Measurements from ENCODE around the gene RASL10A. TPM values are rescaled to one million over a fixed set of nuclear protein-coding genes. Genes with fewer than 3 reads are reported as not detected.

RASL10A gene
- total RNA-seq, 1 experiment from 2014 or later = 0.24 TPM

DNA sequence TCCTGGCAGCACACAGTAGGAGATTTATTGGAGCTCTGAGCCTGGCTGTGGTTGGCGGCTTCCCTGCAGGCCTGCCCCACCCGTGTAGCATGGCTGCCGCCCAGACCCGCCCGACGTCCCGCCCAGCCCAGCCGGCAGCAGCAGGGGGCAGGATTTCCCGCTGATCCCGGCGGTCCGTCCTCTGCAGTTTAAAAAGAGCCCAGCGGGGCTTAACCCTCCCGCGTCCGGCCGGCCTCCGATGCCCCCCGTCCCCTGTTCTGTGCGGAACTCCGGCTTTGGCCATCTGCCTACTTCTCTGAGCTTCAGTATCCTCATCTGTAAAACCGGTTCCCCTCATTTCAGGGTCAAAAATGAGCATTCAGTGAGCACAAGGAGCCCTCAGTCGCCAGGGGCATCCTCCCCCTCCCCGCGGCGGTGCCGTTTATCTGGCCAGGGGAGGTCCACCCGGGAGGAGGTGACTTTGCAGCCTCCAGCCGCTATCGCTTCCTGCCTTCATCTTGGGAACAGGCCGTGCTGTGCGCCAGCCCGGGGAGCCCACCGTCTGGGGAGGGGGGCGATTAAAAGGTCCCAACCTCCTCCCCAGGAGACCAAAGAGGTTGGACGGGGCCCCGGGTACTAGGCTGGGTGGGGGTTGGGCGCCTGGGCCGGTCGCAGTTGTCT lies 9.2 kb downstream of the RASL10A start, which contains the start of gene GAS2L1:
Gene GAS2L1, plus strand, starts transcription at position 476 of the 660 bp plus-strand sequence. CDS start 1,456 bp downstream, outside the sequence.
- peak; percentile 80 for DNase-seq (ENCODE audit: low read depth)

DNA sequence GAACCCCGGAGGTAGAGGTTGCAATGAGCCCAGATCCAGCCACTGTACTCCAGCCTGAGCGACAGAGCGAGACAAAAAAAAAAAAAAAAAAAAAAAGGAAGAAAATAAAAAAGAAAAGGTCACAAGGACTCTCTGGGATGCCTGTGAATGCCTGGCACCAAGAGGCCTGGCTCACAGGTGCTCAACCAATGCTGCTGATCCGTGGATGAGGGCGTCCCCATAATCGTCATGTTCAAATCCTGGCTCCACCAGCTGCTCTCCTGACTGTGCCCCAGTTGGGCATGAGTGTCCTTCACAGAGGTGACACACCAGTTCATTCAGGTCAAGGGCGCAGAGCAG lies 9.7 kb downstream of the RASL10A start:
- DNase-seq (ENCODE audit: low read depth) = no peak

DNA sequence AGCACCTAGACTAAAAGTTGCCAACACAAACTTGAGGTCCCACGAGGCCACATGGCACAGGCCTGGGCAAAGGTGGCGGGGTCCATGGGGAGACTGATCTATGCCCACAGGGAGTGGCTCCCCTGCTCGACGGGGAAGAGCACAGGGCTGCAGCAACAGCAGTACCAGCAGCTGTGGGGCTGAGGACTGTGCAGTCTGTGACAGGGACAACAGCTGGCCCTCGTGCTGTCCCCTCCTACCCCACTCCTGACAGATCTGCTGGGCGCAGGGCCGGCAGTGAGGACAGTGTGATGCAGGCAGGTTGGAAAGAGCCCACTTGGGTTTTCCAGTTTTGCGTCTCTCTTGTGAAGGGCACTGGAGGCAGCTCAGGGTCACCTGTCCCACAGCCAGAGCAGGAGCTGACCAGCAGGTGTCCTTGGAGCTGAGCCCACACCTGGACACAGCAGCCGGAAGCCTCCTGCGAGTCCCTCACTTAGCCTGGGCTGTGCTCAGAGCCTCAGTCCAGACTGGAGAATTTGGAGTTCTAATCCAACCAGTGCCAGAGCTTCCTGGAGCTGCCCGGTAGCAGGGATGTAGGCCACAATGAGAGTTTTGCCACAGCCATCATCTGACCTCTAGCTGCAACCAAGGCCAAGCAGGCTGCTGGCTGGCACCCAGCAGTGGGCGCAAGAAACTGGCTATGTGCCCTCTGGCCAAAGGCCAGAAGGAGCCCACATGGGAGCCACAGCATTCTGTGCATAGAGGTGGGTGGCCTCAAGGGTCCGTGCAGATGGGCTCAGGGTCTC lies 12.6 kb downstream of the RASL10A start:
- no peak for DNase-seq (ENCODE audit: low read depth)

DNA sequence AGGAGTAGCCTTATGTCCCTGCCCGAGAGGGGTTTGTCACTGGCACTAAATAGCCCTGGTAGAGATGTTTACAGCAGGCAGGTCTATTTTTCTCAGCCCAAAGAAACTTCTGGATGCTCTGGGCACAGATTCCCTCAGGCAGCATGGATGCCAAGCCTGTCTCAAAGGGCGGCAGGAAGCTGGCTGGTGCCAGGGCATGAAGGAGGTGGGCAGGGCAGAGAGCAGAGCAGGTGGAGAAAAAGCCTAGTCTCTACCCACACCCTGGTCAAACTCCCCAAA lies 13.2 kb downstream of the RASL10A start:
- no peak for DNase-seq (ENCODE audit: low read depth)

DNA sequence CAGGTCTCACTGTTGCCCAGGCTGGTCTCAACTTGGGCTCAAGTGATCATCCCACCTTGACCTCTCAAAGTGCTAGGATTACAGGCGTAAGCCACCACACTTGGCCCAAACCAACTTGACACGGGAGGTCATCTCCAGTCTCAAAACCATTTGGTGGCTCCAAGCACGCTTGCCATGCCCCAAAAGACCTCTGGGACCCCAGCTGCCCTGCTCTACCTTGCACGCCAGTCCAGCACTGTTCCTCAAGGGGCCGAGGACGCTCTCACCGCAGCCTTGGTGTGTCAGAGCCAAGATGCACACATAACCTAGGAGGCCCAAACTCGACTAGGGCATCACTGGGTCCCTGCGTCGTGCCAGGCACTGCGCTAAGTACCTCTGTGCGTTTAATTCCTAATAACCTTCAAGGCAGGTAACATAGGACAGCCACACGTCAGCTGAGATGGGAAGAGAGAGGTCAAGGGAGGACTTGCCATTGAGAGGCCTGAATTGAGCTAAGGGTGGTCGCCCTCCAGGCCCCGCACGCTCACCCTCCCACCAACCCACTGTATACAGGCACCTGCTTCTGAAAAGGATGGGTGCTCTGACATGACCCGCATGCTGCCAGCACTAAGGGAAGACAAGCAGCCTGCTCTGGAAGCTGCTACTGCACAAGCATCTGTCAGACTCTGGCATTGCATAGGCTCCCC lies 13.6 kb downstream of the RASL10A start:
- no peak for DNase-seq (ENCODE audit: low read depth)

DNA sequence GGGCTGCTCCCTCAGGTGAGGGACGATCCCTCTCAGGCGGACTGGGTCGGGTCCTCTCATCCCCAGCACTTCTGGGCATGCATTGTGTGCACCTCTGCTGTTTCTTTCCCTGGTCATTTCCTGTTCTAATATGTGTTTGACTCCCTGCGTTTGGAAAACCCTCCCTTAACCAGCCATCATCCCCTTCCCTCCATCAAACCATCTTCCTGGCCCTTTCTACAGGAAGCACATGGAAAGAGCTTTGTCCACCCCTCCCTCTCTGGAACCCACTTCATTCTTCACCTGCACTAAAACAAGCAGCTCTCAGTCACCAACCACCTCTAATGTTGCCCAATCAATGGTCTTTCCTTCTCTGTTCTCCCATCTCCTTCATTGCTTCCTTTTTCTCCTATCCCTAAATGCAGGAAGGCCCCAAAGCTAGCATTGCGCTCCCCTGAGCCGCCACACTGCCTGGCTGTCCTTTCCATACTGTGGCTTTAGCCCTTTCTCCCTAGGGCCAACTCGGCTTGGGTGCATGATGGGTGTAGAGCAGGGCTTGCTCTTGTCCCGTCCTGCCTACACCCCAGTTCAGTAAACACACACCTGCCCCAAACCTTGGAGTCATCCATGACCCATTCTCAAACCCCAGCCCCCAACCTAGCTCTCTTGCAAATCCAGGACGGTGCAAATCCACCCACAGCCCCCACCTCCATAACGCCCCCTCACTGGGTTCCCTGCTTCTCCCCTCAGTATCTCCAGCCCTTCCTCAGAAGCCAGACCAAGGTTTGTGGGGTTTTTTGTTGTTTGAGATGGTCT lies 14.5 kb downstream of the RASL10A start:
- no peak for DNase-seq (ENCODE audit: low read depth)

DNA sequence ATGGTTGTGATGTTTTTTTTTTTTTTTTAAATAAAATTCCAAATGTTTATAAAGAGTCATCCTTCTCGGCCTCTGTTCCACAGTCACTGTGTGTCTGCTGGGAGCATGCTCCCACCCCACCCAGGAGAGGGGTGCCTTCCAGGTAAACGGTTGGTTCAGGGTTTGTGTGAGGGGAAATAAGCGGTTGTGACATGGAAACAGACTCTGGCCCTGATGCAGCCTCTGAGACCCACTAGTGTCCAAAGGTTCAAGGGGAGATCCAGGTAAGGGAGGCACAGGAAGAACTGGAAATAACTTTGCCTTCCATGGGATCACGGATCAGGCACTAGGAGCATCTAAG lies 15.1 kb downstream of the RASL10A start:
- no peak for DNase-seq (ENCODE audit: low read depth)

DNA sequence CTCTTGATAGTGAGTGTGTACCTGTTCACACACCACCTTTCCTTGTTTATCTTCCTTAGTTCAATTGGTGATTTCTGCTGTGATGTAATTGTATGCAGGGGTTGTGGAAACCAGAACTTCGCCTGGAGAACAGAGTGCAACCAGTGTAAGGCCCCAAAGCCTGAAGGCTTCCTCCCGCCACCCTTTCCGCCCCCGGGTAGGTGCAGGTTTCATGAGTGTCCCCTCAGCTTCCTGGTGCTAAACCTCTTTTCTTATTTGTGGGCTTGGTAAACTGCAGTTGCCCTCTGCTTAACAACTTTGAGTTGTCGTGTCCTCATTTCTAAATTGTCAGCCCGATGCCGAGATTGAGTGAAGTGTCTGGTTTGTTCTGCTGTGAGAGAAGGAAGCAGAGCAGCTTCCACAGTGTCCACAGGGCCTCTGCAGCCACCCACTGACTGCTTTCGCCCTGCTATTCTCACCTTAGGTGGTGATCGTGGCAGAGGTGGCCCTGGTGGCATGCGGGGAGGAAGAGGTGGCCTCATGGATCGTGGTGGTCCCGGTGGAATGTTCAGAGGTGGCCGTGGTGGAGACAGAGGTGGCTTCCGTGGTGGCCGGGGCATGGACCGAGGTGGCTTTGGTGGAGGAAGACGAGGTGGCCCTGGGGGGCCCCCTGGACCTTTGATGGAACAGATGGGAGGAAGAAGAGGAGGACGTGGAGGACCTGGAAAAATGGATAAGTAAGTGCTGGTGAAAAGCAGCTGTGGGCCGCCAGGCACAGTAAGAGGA lies 16.2 kb downstream of the RASL10A start:
- DNase-seq (ENCODE audit: low read depth) = no peak

DNA sequence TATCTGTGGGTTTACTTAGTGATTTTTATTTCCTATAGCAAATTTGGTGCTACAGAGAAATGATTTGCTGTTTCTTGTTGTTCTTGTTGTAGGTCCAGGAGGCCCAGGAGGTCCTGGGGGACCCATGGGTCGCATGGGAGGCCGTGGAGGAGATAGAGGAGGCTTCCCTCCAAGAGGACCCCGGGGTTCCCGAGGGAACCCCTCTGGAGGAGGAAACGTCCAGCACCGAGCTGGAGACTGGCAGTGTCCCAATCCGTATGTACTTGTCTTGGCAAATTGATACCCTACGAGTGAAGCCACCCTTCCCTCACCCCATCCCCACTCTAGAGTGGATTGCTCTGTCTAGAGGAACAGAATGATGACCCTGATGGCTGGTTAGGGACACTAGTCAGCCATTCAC lies 16.9 kb downstream of the RASL10A start:
- no peak for DNase-seq (ENCODE audit: low read depth)

DNA sequence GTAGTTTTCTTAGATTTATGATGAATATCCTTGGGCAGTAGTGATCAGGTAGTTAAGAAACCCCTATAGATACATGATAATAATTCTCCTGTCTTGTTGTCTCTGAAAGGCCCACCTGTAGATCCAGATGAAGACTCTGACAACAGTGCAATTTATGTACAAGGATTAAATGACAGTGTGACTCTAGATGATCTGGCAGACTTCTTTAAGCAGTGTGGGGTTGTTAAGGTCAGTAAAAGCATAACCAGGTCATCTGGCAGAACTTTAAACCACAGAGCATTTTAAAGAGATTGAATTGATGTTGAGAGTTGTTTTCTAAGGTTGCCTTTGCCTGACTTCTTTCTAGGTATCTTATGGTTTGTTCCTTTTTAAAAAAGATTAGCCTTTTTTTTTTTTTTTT lies 23.1 kb downstream of the RASL10A start:
- DNase-seq (ENCODE audit: low read depth) = no peak

DNA sequence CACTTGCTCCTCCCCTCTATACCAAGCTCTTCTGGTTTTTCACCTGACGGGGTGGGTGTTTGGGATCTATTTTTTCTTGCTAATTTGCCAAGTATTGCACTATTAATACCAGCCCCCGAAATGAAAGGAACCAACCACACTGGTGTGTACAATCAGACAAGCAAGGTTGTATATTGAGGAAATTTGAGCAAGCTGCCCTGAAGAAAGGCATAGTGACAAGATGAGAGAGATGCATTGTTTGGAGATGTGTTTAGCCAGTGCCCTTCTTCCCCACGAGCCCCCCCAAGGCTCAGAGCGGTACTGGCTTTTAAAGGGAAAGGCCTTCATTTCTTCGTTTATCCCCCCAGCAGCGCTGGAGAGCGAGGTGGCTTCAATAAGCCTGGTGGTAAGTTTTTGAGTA lies 24.3 kb downstream of the RASL10A start:
- no peak for DNase-seq (ENCODE audit: low read depth)

DNA sequence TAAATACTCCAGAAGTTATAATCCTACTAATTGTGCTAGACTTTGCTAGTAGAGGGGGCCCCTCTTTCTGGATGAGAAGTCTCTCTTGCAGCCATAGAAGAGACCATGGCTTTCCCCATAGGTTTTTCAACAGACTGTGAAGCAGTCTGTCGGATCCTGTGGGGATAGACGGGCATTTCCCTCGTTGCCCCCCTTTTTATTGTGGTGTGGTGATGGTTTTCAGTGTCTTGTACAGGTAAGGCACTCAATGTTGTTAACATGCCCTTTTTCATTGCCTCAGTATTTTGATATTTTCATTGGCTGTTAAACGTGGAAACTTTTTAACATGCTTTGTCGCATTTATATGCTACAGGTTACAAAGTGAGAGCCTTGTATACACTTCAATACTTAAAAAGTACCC lies 25.4 kb downstream of the RASL10A start:
- DNase-seq (ENCODE audit: low read depth) = no peak

DNA sequence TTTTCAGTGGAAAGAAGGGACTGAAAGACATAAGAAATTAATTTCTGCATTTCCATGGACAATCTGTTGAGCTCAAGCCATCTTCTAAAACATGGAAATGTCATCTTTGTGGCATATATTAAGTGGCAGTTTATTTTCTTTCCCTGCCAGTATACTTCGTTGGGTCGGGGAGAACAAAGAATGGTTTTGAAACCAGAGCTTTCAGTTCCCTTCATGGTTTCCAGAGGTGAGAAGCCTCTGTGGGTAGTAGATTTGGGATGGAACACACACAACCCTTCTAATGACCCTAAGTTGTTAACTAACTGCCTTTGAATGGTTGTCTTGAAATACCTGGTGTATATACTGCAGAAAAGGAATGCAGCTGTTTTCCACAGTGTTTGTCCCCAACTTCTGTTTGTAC lies 26.7 kb downstream of the RASL10A start:
- DNase-seq (ENCODE audit: low read depth) = no peak

DNA sequence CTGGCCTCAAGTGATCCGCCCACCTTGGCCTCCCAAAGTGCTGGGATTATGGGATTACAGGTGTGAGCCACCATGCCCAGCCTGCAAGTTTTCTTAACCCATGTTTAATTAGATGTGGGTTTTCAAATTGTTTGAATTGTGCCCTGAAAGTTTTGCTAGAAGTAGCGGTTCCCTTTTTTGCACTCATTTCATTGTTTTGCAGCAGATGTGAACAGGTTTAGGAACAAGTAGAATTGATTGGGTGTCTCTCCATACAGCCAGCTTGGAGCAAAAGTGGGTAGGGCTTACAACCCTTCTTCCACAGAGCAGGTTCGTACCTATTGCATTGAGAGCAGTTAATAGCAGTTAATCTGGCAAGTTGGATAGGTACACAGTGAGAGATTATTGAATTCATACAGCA lies 31.3 kb downstream of the RASL10A start:
- DNase-seq (ENCODE audit: low read depth) = no peak

DNA sequence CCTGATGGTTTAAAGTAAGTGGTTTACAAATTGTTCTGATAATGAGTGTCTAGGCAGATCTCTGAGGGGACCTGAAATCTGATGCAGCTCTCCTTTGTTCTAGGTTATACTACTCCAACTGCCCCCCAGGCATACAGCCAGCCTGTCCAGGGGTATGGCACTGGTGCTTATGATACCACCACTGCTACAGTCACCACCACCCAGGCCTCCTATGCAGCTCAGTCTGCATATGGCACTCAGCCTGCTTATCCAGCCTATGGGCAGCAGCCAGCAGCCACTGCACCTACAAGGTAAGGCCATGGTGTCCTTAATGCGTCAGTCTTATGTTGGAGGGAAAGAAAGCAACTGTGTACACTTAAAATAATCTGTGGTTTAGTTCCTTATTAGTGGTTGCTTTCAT lies 37.6 kb downstream of the RASL10A start:
- no peak for DNase-seq (ENCODE audit: low read depth)

DNA sequence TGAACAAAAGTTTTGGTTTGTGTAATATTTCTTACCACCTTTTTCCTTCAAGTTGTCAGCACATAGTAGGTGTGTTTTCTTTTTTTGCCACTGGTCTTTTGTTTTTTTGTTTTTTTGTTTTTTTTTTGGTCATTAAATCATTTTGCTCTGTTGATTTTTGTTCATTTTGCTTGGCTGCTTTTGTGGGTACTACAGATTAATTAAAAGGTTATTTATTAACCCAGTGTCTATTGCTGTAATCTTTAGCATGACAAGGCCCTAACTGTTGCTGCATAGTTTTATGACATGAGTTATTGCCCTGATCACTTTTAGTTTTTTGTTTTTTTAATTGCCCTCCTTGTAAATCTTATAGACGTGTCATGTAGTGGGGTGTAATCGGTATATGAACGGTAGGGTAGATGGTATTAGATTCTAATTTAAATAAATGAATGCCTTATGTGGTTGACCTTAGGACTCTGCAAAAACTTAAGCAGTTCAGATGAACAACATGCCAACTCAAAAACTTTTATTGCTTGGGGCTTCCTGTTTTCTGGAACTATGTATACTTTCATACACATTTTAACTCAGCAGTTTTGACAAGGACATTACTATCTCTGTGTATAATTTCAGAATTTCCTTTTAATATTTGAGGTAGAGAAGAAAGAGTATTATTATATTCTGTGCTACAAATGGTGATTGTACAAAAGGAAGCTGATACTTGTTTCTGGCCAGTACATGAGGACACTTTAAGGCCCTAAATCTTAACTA lies 39.5 kb downstream of the RASL10A start:
- no peak for DNase-seq (ENCODE audit: low read depth)

DNA sequence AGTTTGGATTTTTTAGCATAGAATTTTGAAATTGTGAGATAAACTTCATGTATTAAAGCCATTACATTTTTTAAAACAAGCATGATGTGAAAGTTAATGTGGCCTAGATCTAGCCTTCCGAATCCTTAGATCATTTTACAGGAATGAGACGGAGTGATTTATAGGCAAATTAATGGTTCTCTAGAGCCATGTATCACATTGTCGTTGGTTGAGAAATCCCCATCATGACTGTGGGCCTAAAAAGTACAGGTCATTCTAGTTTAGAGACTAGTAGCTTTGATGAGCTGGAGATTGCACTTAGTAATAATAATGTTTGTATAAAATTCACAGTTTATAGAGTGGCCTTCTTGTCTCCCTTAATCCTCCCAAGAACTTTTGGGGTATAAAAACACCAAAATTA lies 40.3 kb downstream of the RASL10A start:
- DNase-seq (ENCODE audit: low read depth) = no peak

DNA sequence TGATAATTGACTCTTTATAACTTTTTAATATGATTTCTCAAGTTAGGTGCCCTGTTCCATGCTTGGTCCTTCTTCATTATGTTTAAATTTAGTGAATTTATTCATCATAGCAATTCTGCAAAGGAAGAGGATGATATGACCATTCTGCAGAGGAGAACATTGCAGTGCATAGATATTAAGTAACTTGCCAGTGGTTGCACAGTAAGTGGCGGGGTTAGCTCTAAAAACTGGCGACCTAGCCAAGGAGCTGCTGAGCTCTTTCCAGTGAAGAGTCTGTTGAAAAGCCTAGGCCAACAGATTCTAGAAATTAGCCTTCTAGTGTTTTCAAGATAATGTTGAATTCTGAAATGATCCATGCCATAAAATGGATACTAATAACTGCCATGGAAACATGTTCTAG lies 42.9 kb downstream of the RASL10A start:
- no peak for DNase-seq (ENCODE audit: low read depth)

DNA sequence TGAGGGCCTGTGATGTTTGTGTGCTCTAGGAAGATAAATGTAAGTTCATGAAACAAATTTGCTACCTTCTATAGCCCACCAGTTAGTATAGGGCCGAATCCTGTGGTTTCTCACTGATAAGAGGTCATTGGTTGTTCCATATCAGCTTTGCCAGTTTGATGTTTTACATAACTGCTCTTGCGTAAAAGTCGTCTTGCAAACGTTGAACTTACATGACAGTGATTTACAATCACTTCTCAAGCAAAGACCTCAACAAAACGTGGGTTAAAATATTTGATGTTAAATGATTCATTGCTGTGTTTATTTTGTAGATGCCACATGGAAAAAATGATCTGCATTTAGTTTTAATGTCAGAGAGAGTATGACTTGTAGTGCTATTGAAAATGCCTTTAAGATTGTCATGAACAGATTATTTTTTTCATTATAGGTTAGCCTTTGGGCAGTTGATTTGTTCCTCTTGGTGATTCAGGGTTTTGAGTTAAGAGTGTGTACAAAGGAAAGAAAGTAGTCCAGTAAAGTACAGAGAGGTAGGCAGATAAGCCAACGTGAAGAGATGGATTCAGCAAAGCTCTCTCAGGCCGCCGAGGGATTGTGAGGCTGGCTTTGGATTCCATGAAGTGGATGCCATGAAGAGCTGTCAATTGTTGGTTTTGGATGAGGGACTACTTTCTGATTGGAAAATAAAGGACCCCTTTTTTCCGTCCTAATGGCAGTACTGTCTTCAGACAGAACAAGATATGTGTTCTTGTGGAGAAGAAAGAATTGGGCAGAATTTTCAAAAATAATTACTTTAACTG lies 44.8 kb downstream of the RASL10A start:
- DNase-seq (ENCODE audit: low read depth) = peak; percentile 15

All from RPMI7951 (cell line).